HCT116 (cell line): ENCODE measurements around the gene POFUT1. TPM values are rescaled to one million over a fixed set of nuclear protein-coding genes. Genes with fewer than 3 reads are reported as not detected.
A peak's percentile ranks its signal among the peaks of the same experiment; 100 is the strongest.
"Not testable (repeated sequence)": the region's sequence is repeated elsewhere in the genome, so short reads cannot be mapped to it uniquely, and the experiment has no call there.

Experiments
- ATAC-seq: fragments of 200-7000 bp; cut with Tn5 transposase; 2 replicates; pipeline ENCODE4 v1.9.1; 2020; ENCODE audit warnings: mild to moderate bottlenecking, moderate library complexity
- BruUV-seq: library from RNA; stranded (reverse); fragments of 400-500 nt; replicated peaks from 2 replicates; lab custom pipeline; 2021; lab: Mats Ljungman, UMichigan
- CTCF ChIA-PET: fragments of 300-600 bp; sonication (Branson Sonifier 250); formaldehyde crosslinking; loops from one replicate; lab custom pipeline; 2021; ENCODE audit warnings: antibody characterized with exemption; lab: Charles Lee
- POLR2A ChIA-PET: fragments of 300-600, 350-600 bp; sonication (Branson Sonifier 250); formaldehyde crosslinking; loops from one replicate; lab custom pipeline; 2021; ENCODE audit warnings: antibody characterized with exemption; lab: Charles Lee
- RAD21 ChIA-PET, 2 experiments: fragments of 300-600 bp; sonication (Branson Sonifier 250); formaldehyde crosslinking; loops; one replicate each; lab custom pipeline; 2023; ENCODE audit warnings: low total read pairs in 2 of 2; ENCODE audit not compliant: uncharacterized antibody in 2 of 2, unreplicated experiment in 2 of 2, low non-redundant PET in 1 of 2; lab: Charles Lee
- DNase-seq: peaks from one replicate; pipeline ENCODE4 v3.0.0-alpha.2; 2010; ENCODE audit warnings: low read depth, low spot score
- H2AFZ ChIP-seq: fragments of 200-600 bp; shearing (Covaris generic), sonication (generic); 2 replicates; pipeline ENCODE4 v1.6.1; 2017; ENCODE audit warnings: low read depth, mixed run types, mixed read lengths, antibody characterized with exemption, low read length; ENCODE audit not compliant: poor library complexity, severe bottlenecking
- H3K27ac ChIP-seq: 2 replicates; pipeline ENCODE4 v1.5.1; 2012; ENCODE audit warnings: low read depth, low read length
- H3K27me3 ChIP-seq: fragments of 200-600 bp; sonication (generic); 2 replicates; pipeline ENCODE4 v1.6.1; 2016; ENCODE audit warnings: mixed run types, low read length, mixed read lengths; ENCODE audit not compliant: insufficient read depth
- H3K36me3 ChIP-seq, 2 experiments: fragments of 200-500 bp in 1 of 2; fragments of 200-600 bp in 1 of 2; sonication (Bioruptor generic) in 1 of 2; sonication (generic) in 1 of 2; 2 replicates each; pipeline versions ENCODE4 v1.5.1 to v1.6.1; 2014 to 2016; ENCODE audit warnings: low read length in 2 of 2, inconsistent platforms in 1 of 2, mixed read lengths in 1 of 2, mixed run types in 1 of 2; ENCODE audit not compliant: insufficient read depth in 2 of 2, control insufficient read depth in 1 of 2
- H3K4me1 ChIP-seq, 2 experiments: fragments of 200-600 bp in 1 of 2; sonication (generic) in 1 of 2; 2 replicates each; pipeline versions ENCODE4 v1.5.1 to v1.6.1; 2012 to 2017; ENCODE audit warnings: low read length in 2 of 2, inconsistent platforms in 1 of 2, mild to moderate bottlenecking in 1 of 2, mixed read lengths in 1 of 2, mixed run types in 1 of 2, moderate library complexity in 1 of 2; ENCODE audit not compliant: insufficient read depth in 2 of 2, control insufficient read depth in 1 of 2
- H3K4me2 ChIP-seq: fragments of 200-600 bp; sonication (generic); 2 replicates; pipeline ENCODE4 v1.6.1; 2017; ENCODE audit warnings: mixed run types, low read length, mixed read lengths
- H3K4me3 ChIP-seq, 2 experiments: fragments of 200-600 bp in 1 of 2; sonication (generic) in 1 of 2; replicated peaks in 1 of 2; 2 replicates each; pipeline ENCODE4 v1.5.1; 2011 to 2016; ENCODE audit warnings: low read length in 2 of 2, control low read depth in 1 of 2, low read depth in 1 of 2, mild to moderate bottlenecking in 1 of 2, mixed read lengths in 1 of 2, mixed run types in 1 of 2
- H3K79me2 ChIP-seq: fragments of 200-600 bp; sonication (generic); 2 replicates; pipeline ENCODE4 v1.6.1; 2017; ENCODE audit warnings: mild to moderate bottlenecking, mixed run types, low read length, moderate library complexity, mixed read lengths; ENCODE audit not compliant: insufficient read depth
- H3K9ac ChIP-seq: fragments of 200-600 bp; sonication (generic); 2 replicates; pipeline ENCODE4 v1.6.1; 2016; ENCODE audit warnings: low read length, mixed read lengths
- H3K9me2 ChIP-seq: fragments of 200-600 bp; sonication (generic), shearing (Covaris generic); 2 replicates; pipeline ENCODE4 v1.6.1; 2017; ENCODE audit warnings: mixed run types, mild to moderate bottlenecking, moderate library complexity; ENCODE audit not compliant: insufficient read depth
- H3K9me3 ChIP-seq, 2 experiments: fragments of 200-500 bp in 1 of 2; fragments of 200-600 bp in 1 of 2; sonication (Bioruptor generic) in 1 of 2; sonication (generic) in 1 of 2; 2 replicates each; pipeline ENCODE4 v1.6.1; 2014 to 2017; ENCODE audit warnings: low read length in 2 of 2, mixed read lengths in 2 of 2, inconsistent platforms in 1 of 2, low read depth in 1 of 2, mild to moderate bottlenecking in 1 of 2, mixed run types in 1 of 2, moderate library complexity in 1 of 2; ENCODE audit not compliant: control insufficient read depth in 1 of 2, insufficient read depth in 1 of 2
- H4K20me1 ChIP-seq: fragments of 200-600 bp; sonication (generic), shearing (Covaris generic); 2 replicates; pipeline ENCODE4 v1.6.1; 2017; ENCODE audit warnings: mixed run types, mild to moderate bottlenecking, moderate library complexity; ENCODE audit not compliant: insufficient read depth
- CBX3 ChIP-seq: IDR thresholded peaks from 2 replicates; pipeline ENCODE4 v1.6.1; 2012; ENCODE audit warnings: low read depth
- CTCF ChIP-seq, 3 experiments: fragments of 200-600 bp in 1 of 3; sonication (generic) in 1 of 3; IDR thresholded peaks in 2 of 3; conservative IDR thresholded peaks in 1 of 3; 2 replicates each; pipeline ENCODE4 v1.5.1; 2012 to 2017; ENCODE audit warnings: low read depth in 2 of 3, low read length in 2 of 3, antibody characterized with exemption in 1 of 3, borderline replicate concordance in 1 of 3, control low read depth in 1 of 3, mild to moderate bottlenecking in 1 of 3, mixed read lengths in 1 of 3, mixed run types in 1 of 3, moderate library complexity in 1 of 3; ENCODE audit not compliant: insufficient read depth in 1 of 3
- EZH2phosphoT487 ChIP-seq: fragments of 200-600 bp; IDR thresholded peaks from 2 replicates; pipeline ENCODE4 v1.6.1; 2018; ENCODE audit warnings: antibody characterized with exemption, borderline replicate concordance
- MAX ChIP-seq: IDR thresholded peaks from 2 replicates; pipeline ENCODE4 v1.6.1; 2012
- POLR2AphosphoS5 ChIP-seq: IDR thresholded peaks from 2 replicates; pipeline ENCODE4 v1.6.1; 2011; ENCODE audit warnings: mild to moderate bottlenecking, low read depth, low read length, moderate library complexity
- RAD21 ChIP-seq: IDR thresholded peaks from 2 replicates; pipeline ENCODE4 v1.6.1; 2012; ENCODE audit warnings: low read depth, mild to moderate bottlenecking
- REST ChIP-seq: IDR thresholded peaks from 2 replicates; pipeline ENCODE4 v1.6.1; 2012; ENCODE audit warnings: low read depth
- SIN3A ChIP-seq: IDR thresholded peaks from 2 replicates; pipeline ENCODE4 v1.6.1; 2012; ENCODE audit warnings: low read depth
- SRF ChIP-seq: IDR thresholded peaks from 2 replicates; pipeline ENCODE4 v1.6.1; 2012; ENCODE audit warnings: low read depth
- YY1 ChIP-seq: IDR thresholded peaks from 2 replicates; pipeline ENCODE4 v1.6.1; 2011; ENCODE audit warnings: low read length, low read depth, moderate library complexity, mild to moderate bottlenecking; ENCODE audit not compliant: insufficient replicate concordance; ENCODE audit errors: extremely low read depth
- ZBTB33 ChIP-seq: IDR thresholded peaks from 2 replicates; pipeline ENCODE4 v1.6.1; 2011; ENCODE audit warnings: mild to moderate bottlenecking, low read length, moderate library complexity; ENCODE audit not compliant: insufficient replicate concordance; ENCODE audit errors: extremely low read depth
- intact Hi-C: fragments of 100-400 bp; cut with micrococcal nuclease; formaldehyde crosslinking; loops from 2 replicates; pipeline ENCODE4 v1.10.0; 2022
- total RNA-seq: library from RNA; stranded (reverse); gene quantifications from one replicate; pipeline ENCODE4 v1.2.1, GENCODE V29; 2021; ENCODE audit not compliant: unreplicated experiment

Gene POFUT1
- total RNA-seq, 1 experiment from 2014 or later: 34.5 TPM

GRCh38 chr20:32197136-32197535, 10.5 kb upstream of the POFUT1 start:
- DNase-seq, intact Hi-C loops, H3K4me2 ChIP-seq, H3K9me3 ChIP-seq, H3K4me1 ChIP-seq, H3K9me2 ChIP-seq, H3K27ac ChIP-seq, H3K27me3 ChIP-seq, H4K20me1 ChIP-seq, BruUV-seq, H3K9ac ChIP-seq, CTCF ChIA-PET, RAD21 ChIA-PET, H2AFZ ChIP-seq, H3K4me3 ChIP-seq: not testable (repeated sequence)
- POLR2A ChIA-PET: interaction anchor here (0.6 kb wide), 1 partner anchor 506 kb away, joined by 6 read pairs; no protein-coding TSS in a partner anchor
- H3K36me3 ChIP-seq: peaks cover 33 to 56% of the 10 kb centered on the region in 2 experiments; a peak in 3 of 4 replicates
- H3K79me2 ChIP-seq: peaks cover 46% of the 10 kb centered on the region
- TF ChIP-seq CTCF (IDR thresholded peaks at IDR 0.05 in 2 of 3, conservative IDR thresholded peaks at IDR 0.05 in 1 of 3; ENCODE audit: borderline replicate concordance in 1 of 3, insufficient read depth in 1 of 3, low read depth in 2 of 3, low read length in 2 of 3) (peak in 2 of 3 experiments; percentile 11 to 20; a peak in 2 of 6 replicates), RAD21 (peak; percentile 24; the same call in 1 of the 2 replicates)
- ATAC-seq: peak; percentile 67

- ATAC-seq (no peak), DNase-seq (no peak)
- H3K4me3 ChIP-seq: no peak overlapping the region
- H3K27me3 ChIP-seq: no peaks in the 10 kb centered on the region
- no peaks in the 10 kb centered on the region for H3K9me2 ChIP-seq
- no TSS peak for BruUV-seq
- H3K36me3 ChIP-seq: peaks cover 34 to 58% of the 10 kb centered on the region in 2 experiments; a peak in 3 of 4 replicates
- no peak overlapping the region for H3K4me2 ChIP-seq
- H4K20me1 ChIP-seq: no peaks in the 10 kb centered on the region; the same call in 1 of the 2 replicates
- no peak overlapping the region for H3K27ac ChIP-seq
- ChIA-PET RAD21 (no interaction called here), POLR2A (no interaction called here), CTCF (no interaction called here)
- H3K9ac ChIP-seq: no peak overlapping the region
- H2AFZ ChIP-seq: no peak overlapping the region
- no peaks in the 10 kb centered on the region for H3K9me3 ChIP-seq
- H3K4me1 ChIP-seq: no peaks in the 10 kb centered on the region
- H3K79me2 ChIP-seq: peaks cover 64% of the 10 kb centered on the region
- intact Hi-C loops: no loop called here
- TF ChIP-seq SRF (no peak), ZBTB33 (no peak), POLR2AphosphoS5 (no peak), MAX (no peak), YY1 (no peak), SIN3A (no peak), CBX3 (no peak), EZH2phosphoT487 (no peak), REST (no peak), RAD21 (no peak)
Measured at GRCh38 chr20:32199006-32199405, 8.7 kb upstream of the POFUT1 start.
